ENCODE measurements around the gene UBE2Q2. TPM values are rescaled to one million over a fixed set of nuclear protein-coding genes. Genes with fewer than 3 reads are reported as not detected.

UBE2Q2 gene
- total RNA-seq, 1 donor from 2014 or later = 23.2 TPM

GRCh38 chr15:75928680-75929608 lies 85.7 kb downstream of the UBE2Q2 start:
- no peak for DNase-seq
- Mint-ChIP-seq H3K4me1 (peaks cover 36% of the 10 kb centered on the region), H3K36me3 (ENCODE audit: low read depth) (peaks cover 51% of the 10 kb centered on the region), H3K9me3 (no peaks in the 10 kb centered on the region), H3K27me3 (no peaks in the 10 kb centered on the region), H3K4me3 (no peak overlapping the region), H3K27ac (no peak overlapping the region)
- TF ChIP-seq, protein P1, sequence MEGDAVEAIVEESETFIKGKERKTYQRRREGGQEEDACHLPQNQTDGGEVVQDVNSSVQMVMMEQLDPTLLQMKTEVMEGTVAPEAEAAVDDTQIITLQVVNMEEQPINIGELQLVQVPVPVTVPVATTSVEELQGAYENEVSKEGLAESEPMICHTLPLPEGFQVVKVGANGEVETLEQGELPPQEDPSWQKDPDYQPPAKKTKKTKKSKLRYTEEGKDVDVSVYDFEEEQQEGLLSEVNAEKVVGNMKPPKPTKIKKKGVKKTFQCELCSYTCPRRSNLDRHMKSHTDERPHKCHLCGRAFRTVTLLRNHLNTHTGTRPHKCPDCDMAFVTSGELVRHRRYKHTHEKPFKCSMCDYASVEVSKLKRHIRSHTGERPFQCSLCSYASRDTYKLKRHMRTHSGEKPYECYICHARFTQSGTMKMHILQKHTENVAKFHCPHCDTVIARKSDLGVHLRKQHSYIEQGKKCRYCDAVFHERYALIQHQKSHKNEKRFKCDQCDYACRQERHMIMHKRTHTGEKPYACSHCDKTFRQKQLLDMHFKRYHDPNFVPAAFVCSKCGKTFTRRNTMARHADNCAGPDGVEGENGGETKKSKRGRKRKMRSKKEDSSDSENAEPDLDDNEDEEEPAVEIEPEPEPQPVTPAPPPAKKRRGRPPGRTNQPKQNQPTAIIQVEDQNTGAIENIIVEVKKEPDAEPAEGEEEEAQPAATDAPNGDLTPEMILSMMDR (IDR thresholded peaks at IDR 0.05) = no peak
- intact Hi-C loops (cut with micrococcal nuclease) = loop anchor here (1.0 to 5.0 kb wide), 3 partner anchors 202 to 223 kb away; no protein-coding TSS in a partner anchor
- no peak for ATAC-seq (ENCODE audit: low read depth)
- CTCF ChIA-PET = interaction anchor here (0.6 to 9.2 kb wide), 3 partner anchors 208 to 1861 kb away, joined by 3 to 61 read pairs (median 3); no protein-coding TSS in a partner anchor
- POLR2A ChIA-PET = no interaction called here

DNA sequence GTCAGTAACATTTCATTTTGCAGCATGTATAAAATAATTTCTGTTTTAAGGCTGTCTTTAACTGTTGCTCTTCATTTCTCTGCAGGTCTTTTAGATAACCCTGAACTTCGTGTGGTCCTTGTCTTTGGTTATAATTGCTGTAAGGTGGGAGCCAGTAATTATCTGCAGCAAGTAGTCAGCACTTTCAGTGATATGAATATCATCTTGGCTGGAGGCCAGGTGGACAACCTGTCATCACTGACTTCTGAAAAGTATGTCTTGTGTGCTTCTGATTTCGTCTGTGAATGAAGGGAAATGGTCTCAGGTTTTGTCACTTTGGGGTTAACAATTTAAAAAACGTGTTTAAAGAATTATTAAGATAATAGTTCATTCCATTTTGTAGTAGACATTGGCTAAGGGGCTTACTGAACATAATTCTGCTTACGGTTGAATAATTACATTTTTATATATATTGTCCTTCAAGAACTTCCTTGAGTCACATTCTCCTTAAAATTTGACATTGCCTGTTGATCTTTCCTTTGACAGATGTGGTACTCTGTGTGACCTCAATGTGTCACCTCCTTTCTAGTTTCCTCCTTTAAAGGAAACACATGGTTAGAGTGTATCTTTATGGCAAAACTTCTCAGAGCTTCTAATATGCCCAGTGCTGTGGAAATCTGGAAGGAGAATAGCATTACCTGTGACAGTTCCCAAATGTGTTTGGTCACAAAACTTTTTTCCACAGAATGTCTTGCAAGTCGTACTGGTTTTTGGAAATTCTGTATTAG lies 86.7 kb downstream of the UBE2Q2 start:
- ChIA-PET CTCF (interaction anchor here (0.9 to 9.2 kb wide), 2 partner anchors 207 to 210 kb away, joined by 3 to 61 read pairs; no protein-coding TSS in a partner anchor), POLR2A (no interaction called here)
- no peaks in the 10 kb centered on the region for H3K27me3 Mint-ChIP-seq
- no peak overlapping the region for H3K4me3 Mint-ChIP-seq
- H3K9me3 Mint-ChIP-seq = no peaks in the 10 kb centered on the region
- no peak for DNase-seq
- TF ChIP-seq, protein P1 (IDR thresholded peaks at IDR 0.05) = no peak
- ATAC-seq (ENCODE audit: low read depth) = no peak
- H3K36me3 Mint-ChIP-seq (ENCODE audit: low read depth) = peaks cover 59% of the 10 kb centered on the region
- intact Hi-C loops (cut with micrococcal nuclease) = loop anchor here (1.0 to 5.0 kb wide), 3 partner anchors 203 to 222 kb away; no protein-coding TSS in a partner anchor
- H3K27ac Mint-ChIP-seq = no peak overlapping the region
- peaks cover 31% of the 10 kb centered on the region for H3K4me1 Mint-ChIP-seq

- ChIA-PET POLR2A (no interaction called here), CTCF (interaction anchor here (9.2 kb wide), 1 partner anchor 209 kb away, joined by 61 read pairs; no protein-coding TSS in a partner anchor)
- Mint-ChIP-seq H3K4me1 (peaks cover 24% of the 10 kb centered on the region), H3K36me3 (ENCODE audit: low read depth) (peaks cover 59% of the 10 kb centered on the region), H3K27me3 (no peaks in the 10 kb centered on the region), H3K9me3 (no peaks in the 10 kb centered on the region), H3K4me3 (no peak overlapping the region), H3K27ac (no peak overlapping the region)
- DNase-seq = no peak
- intact Hi-C loops (cut with micrococcal nuclease) = no loop called here
- ATAC-seq (ENCODE audit: low read depth) = no peak
- TF ChIP-seq, protein P1 (IDR thresholded peaks at IDR 0.05) = no peak
Observed at GRCh38 chr15:75930866-75931265, 87.6 kb downstream of the UBE2Q2 start.

DNA sequence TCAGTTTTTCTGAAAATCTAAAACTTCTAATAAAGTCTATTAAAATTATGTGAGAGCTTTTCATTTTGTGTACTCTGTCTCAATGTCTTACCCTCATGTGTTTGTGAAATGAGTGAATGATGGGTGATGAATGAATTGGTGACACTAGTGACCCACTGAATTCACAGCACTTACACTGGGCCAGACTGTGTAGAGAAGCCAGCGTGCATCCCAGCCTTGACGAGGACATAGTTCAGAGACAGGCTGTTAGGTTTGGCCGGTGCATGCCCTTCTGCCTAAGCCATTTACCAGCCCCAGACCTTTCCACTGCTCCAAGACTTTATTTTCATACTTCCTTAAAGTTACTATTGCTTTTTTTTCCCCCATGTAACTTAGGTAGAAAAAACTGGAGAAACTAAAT lies 99.2 kb downstream of the UBE2Q2 start:
- Mint-ChIP-seq H3K36me3 (ENCODE audit: low read depth) (peaks cover 14% of the 10 kb centered on the region), H3K4me3 (no peak overlapping the region), H3K27me3 (peaks cover 7% of the 10 kb centered on the region), H3K9me3 (no peaks in the 10 kb centered on the region), H3K27ac (no peak overlapping the region), H3K4me1 (no peaks in the 10 kb centered on the region)
- no peak for ATAC-seq (ENCODE audit: low read depth)
- TF ChIP-seq, protein P1 (IDR thresholded peaks at IDR 0.05) = no peak
- CTCF ChIA-PET = no interaction called here
- POLR2A ChIA-PET = no interaction called here
- DNase-seq = no peak
- intact Hi-C loops (cut with micrococcal nuclease) = no loop called here

GRCh38 chr15:75943246-75943645 lies 100.0 kb downstream of the UBE2Q2 start:
- DNase-seq (no peak), ATAC-seq (ENCODE audit: low read depth) (no peak)
- TF ChIP-seq, protein P1 (IDR thresholded peaks at IDR 0.05) = no peak
- Mint-ChIP-seq H3K9me3 (no peaks in the 10 kb centered on the region), H3K4me1 (no peaks in the 10 kb centered on the region), H3K36me3 (ENCODE audit: low read depth) (peaks cover 6% of the 10 kb centered on the region), H3K27me3 (peaks cover 7% of the 10 kb centered on the region), H3K4me3 (no peak overlapping the region), H3K27ac (no peak overlapping the region)
- CTCF ChIA-PET = no interaction called here
- POLR2A ChIA-PET = no interaction called here
- intact Hi-C loops (cut with micrococcal nuclease) = no loop called here
